Muscle layer of colon (tissue), 2 donors: Measurements from ENCODE around the gene EYA2.
"Not testable (repeated sequence)": the region's sequence is repeated elsewhere in the genome, so short reads cannot be mapped to it uniquely, and the experiment has no call there.

ENCODE experiments used
- H3K27ac ChIP-seq: one replicate; pipeline ENCODE4 v1.7.0; 2013; ENCODE audit warnings: low read depth, mild to moderate bottlenecking, low read length, moderate library complexity
- H3K27me3 ChIP-seq, 2 donors: one replicate each; pipeline ENCODE4 v1.7.0; 2013; ENCODE audit warnings: low read length in 2 of 2, mild to moderate bottlenecking in 2 of 2; ENCODE audit not compliant: insufficient read depth in 2 of 2, control insufficient read depth in 1 of 2
- H3K36me3 ChIP-seq: one replicate; pipeline ENCODE4 v1.7.0; 2013; ENCODE audit warnings: mild to moderate bottlenecking, low read length; ENCODE audit not compliant: insufficient read depth
- H3K4me1 ChIP-seq: one replicate; pipeline ENCODE4 v1.7.0; 2013; ENCODE audit warnings: mild to moderate bottlenecking, low read length; ENCODE audit not compliant: insufficient read depth
- H3K4me3 ChIP-seq, 2 donors: one replicate each; pipeline ENCODE4 v1.7.0; 2013; ENCODE audit warnings: low read length in 2 of 2, low read depth in 1 of 2, mild to moderate bottlenecking in 1 of 2, moderate library complexity in 1 of 2
- H3K9ac ChIP-seq: one replicate; pipeline ENCODE4 v1.7.0; 2013; ENCODE audit warnings: low read length
- H3K9me3 ChIP-seq: one replicate; pipeline ENCODE4 v1.7.0; 2013; ENCODE audit warnings: mild to moderate bottlenecking, low read length
- donor health status: abdominal sarcoma.
- donor health status: Adenocarcinoma of cecum.

Gene EYA2

GRCh38 chr20:46916258-46916603 lies 21.6 kb downstream of the EYA2 start:
- H3K27me3 ChIP-seq: no peaks in the 10 kb centered on the region
- H3K36me3 ChIP-seq: no peaks in the 10 kb centered on the region
- no peaks in the 10 kb centered on the region for H3K9me3 ChIP-seq
- no peak overlapping the region for H3K4me3 ChIP-seq
- no peak overlapping the region for H3K27ac ChIP-seq
- H3K4me1 ChIP-seq: no peaks in the 10 kb centered on the region
- H3K9ac ChIP-seq: no peak overlapping the region

DNA sequence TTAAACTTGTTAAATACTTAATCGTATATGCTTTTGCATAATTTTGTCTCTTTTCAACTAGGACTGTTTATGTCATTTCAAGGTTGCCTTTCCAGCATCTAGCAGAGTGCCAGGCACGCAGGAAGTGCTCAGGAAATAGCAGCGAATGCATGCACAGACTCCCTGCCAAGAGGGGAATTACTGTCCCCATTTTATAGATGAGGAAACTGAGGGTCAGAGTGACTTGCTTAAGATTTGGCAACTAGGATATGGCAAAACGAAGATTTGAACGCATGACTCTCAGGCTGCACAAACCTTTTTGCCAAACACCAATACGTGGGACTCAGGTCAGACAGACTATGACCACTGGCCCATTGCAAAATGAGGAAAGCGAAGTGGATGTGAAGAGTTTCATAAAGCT lies 22.5 kb downstream of the EYA2 start:
- Histone ChIP-seq H3K9me3 (no peaks in the 10 kb centered on the region), H3K9ac (no peak overlapping the region), H3K4me3 (no peak overlapping the region), H3K36me3 (no peaks in the 10 kb centered on the region), H3K27ac (no peak overlapping the region), H3K27me3 (no peaks in the 10 kb centered on the region), H3K4me1 (no peaks in the 10 kb centered on the region)

GRCh38 chr20:46920114-46920513 lies 25.5 kb downstream of the EYA2 start:
- Histone ChIP-seq H3K27ac (no peak overlapping the region), H3K4me1 (no peaks in the 10 kb centered on the region), H3K4me3 (no peak overlapping the region), H3K27me3 (no peaks in the 10 kb centered on the region), H3K36me3 (no peaks in the 10 kb centered on the region), H3K9ac (no peak overlapping the region), H3K9me3 (no peaks in the 10 kb centered on the region)

DNA sequence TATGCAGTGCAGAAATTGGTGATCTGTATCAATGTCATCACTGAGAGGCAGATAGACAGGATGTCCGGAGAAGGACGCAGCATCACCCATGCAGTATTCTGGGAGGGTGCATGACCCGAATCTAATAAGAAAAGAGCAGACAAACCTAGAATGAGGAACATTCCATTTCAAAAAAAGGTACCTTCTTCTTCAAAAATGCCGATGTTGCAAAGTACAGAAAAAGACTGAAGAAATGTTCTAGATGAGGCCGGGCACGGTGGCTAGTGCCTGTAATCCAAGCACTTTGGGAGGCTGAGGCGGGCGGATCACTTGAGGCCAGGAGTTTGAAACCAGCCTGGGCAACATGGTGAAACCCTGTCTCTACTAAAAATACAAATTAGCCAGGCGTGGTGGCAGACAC lies 28.2 kb downstream of the EYA2 start:
- H3K27ac ChIP-seq, H3K27me3 ChIP-seq, H3K9ac ChIP-seq, H3K9me3 ChIP-seq, H3K4me1 ChIP-seq, H3K4me3 ChIP-seq, H3K36me3 ChIP-seq: not testable (repeated sequence)

- H3K4me3 ChIP-seq: no peak overlapping the region
- H3K36me3 ChIP-seq: no peaks in the 10 kb centered on the region
- peaks cover 3% of the 10 kb centered on the region for H3K4me1 ChIP-seq
- no peak overlapping the region for H3K9ac ChIP-seq
- H3K9me3 ChIP-seq: no peaks in the 10 kb centered on the region
- H3K27ac ChIP-seq: no peak overlapping the region
- no peaks in the 10 kb centered on the region for H3K27me3 ChIP-seq
These were observed 28.9 kb downstream of the EYA2 start for GRCh38 chr20:46923550-46923949.

DNA sequence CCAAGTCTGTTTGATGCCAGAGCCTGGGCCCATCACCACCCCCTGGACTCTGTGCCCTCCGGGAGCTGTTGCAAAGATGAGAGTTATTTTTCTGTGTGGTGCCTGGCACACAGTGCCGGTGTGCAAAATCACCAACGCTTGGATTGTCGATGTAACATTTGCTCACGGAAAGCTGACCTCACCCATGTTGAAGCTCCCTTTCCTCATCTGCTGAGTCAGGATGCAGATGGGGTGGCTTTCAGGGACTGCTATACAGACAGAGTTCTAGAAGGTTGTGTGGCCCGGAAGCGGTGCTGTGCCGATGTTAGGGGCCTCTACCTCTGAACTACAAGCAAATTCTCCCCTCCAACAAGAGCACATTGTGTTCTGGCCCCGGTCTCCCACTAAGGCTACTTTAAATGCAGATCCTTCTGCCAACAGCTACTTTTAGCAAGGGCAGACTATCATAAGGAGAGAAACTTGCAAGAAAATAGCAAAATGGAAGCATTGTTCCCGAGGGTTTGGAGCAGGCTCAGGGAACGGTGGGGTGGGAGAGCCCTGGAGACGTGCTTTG lies 34.0 kb downstream of the EYA2 start:
- Histone ChIP-seq H3K9ac (no peak overlapping the region), H3K36me3 (no peaks in the 10 kb centered on the region), H3K9me3 (no peaks in the 10 kb centered on the region), H3K27ac (no peak overlapping the region), H3K4me3 (no peak overlapping the region), H3K4me1 (peaks cover 5% of the 10 kb centered on the region), H3K27me3 (no peaks in the 10 kb centered on the region)

GRCh38 chr20:46929902-46930301 lies 35.3 kb downstream of the EYA2 start:
- Histone ChIP-seq H3K27ac (no peak overlapping the region), H3K36me3 (no peaks in the 10 kb centered on the region), H3K9me3 (no peaks in the 10 kb centered on the region), H3K4me1 (peaks cover 5% of the 10 kb centered on the region), H3K4me3 (no peak overlapping the region), H3K27me3 (no peaks in the 10 kb centered on the region), H3K9ac (no peak overlapping the region)

GRCh38 chr20:46930640-46931339 lies 36.1 kb downstream of the EYA2 start:
- no peak overlapping the region for H3K9ac ChIP-seq
- no peaks in the 10 kb centered on the region for H3K27me3 ChIP-seq
- no peaks in the 10 kb centered on the region for H3K36me3 ChIP-seq
- no peak overlapping the region for H3K4me3 ChIP-seq
- peaks cover 5% of the 10 kb centered on the region for H3K4me1 ChIP-seq
- no peaks in the 10 kb centered on the region for H3K9me3 ChIP-seq
- no peak overlapping the region for H3K27ac ChIP-seq

DNA sequence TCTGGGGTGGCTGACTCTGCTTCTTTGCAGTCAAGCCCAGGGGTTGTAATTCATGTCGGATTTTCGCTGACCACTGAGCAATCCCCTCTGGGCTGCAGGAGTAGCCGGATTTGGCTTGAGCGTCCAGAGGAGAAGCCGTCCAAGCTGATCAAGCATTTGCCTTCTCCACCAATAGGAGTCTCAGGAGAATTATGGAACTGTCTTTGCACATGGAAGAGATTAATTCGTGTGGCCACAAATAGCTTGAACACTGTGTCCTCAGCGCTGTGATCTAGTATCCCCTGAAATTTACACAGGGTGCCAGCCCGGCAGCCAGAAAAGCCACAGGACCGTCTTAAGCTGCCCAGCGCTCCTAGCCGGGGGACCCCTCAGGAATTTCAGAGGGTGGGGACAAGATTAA lies 37.1 kb downstream of the EYA2 start:
- H3K9ac ChIP-seq: no peak overlapping the region
- no peak overlapping the region for H3K27ac ChIP-seq

DNA sequence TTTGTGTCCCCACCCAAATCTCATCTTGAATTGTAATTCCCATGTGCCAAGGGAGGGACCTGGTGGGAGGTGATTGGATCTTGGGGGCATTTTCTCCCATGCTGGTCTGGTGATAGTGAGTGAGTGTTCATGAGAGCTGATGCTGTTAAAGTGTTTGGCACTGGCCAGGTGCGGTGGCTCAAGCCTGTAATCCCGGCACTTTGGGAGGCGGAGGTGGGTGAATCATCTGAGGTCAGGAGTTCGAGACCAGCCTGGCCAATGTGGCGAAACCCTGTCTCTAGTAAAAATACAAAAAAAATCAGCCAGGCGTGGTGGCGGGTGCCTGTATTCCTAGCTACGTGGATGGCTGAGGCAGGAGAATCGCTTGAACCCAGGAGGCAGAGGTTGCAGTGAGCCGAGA lies 37.8 kb downstream of the EYA2 start:
- H3K9ac ChIP-seq, H3K36me3 ChIP-seq, H3K4me3 ChIP-seq, H3K27ac ChIP-seq, H3K27me3 ChIP-seq, H3K4me1 ChIP-seq, H3K9me3 ChIP-seq: not testable (repeated sequence)

More for the DNA sequence above, 37.1 kb downstream of the EYA2 start:
- Histone ChIP-seq H3K4me3 (no peak overlapping the region), H3K36me3 (no peaks in the 10 kb centered on the region), H3K4me1 (peaks cover 5% of the 10 kb centered on the region), H3K9me3 (no peaks in the 10 kb centered on the region), H3K27me3 (no peaks in the 10 kb centered on the region)

- Histone ChIP-seq H3K36me3 (no peaks in the 10 kb centered on the region), H3K9me3 (no peaks in the 10 kb centered on the region), H3K9ac (no peak overlapping the region), H3K4me3 (no peak overlapping the region), H3K4me1 (peaks cover 5% of the 10 kb centered on the region), H3K27me3 (no peaks in the 10 kb centered on the region), H3K27ac (no peak overlapping the region)
These were observed 38.5 kb downstream of the EYA2 start for GRCh38 chr20:46933150-46933549.

- Histone ChIP-seq H3K9me3 (no peaks in the 10 kb centered on the region), H3K27me3 (no peaks in the 10 kb centered on the region), H3K4me1 (no peaks in the 10 kb centered on the region)
These were observed 40.2 kb downstream of the EYA2 start for GRCh38 chr20:46934746-46935287.

More at GRCh38 chr20:46934746-46935287, 40.2 kb downstream of the EYA2 start:
- no peaks in the 10 kb centered on the region for H3K36me3 ChIP-seq
- no peak overlapping the region for H3K4me3 ChIP-seq
- no peak overlapping the region for H3K27ac ChIP-seq
- no peak overlapping the region for H3K9ac ChIP-seq
